Activated CD4-positive, alpha-beta memory T cell treated with anti-CD3 and anti-CD28 coated beads for 36 hours (primary cell): ENCODE results near the gene GAB1. TPM values are rescaled to one million over a fixed set of nuclear protein-coding genes. Genes with fewer than 3 reads are reported as not detected.

Experiments
- CTCF ChIA-PET: fragments of 350-600 bp; sonication (Branson Sonifier 250); formaldehyde crosslinking; loops from one replicate; lab custom pipeline; 2021; ENCODE audit warnings: antibody characterized with exemption, inconsistent platforms; lab: Charles Lee
- POLR2A ChIA-PET: fragments of 350-600 bp; sonication (Branson Sonifier 250); formaldehyde crosslinking; loops from one replicate; lab custom pipeline; 2021; ENCODE audit warnings: antibody characterized with exemption; lab: Charles Lee
- DNase-seq: peaks from one replicate; pipeline ENCODE4 v3.0.0-alpha.2; 2020
- H3K27ac Mint-ChIP-seq: one replicate; pipeline ENCODE4 v1.8.0; 2021; ENCODE audit warnings: mixed read lengths
- H3K27me3 Mint-ChIP-seq: one replicate; pipeline ENCODE4 v1.8.0; 2021; ENCODE audit warnings: mixed read lengths
- H3K36me3 Mint-ChIP-seq: one replicate; pipeline ENCODE4 v1.8.0; 2021; ENCODE audit warnings: mixed read lengths
- H3K4me1 Mint-ChIP-seq: one replicate; pipeline ENCODE4 v1.8.0; 2021; ENCODE audit warnings: low read depth, mixed read lengths
- H3K4me3 Mint-ChIP-seq: one replicate; pipeline ENCODE4 v1.8.0; 2021; ENCODE audit warnings: mild to moderate bottlenecking, mixed read lengths
- H3K9me3 Mint-ChIP-seq: one replicate; pipeline ENCODE4 v1.8.0; 2021; ENCODE audit warnings: mixed read lengths
- intact Hi-C: fragments of 100-400 bp; cut with micrococcal nuclease; formaldehyde crosslinking; loops from one replicate; pipeline ENCODE4 v1.15.1; 2023
- total RNA-seq, 2 experiments: library from RNA; stranded (reverse); gene quantifications; one replicate each; pipeline ENCODE4 v1.2.3, GENCODE V29; 2021

GAB1 gene
- total RNA-seq, 2 experiments from 2014 or later, result 0.34 to 0.45 TPM

DNA sequence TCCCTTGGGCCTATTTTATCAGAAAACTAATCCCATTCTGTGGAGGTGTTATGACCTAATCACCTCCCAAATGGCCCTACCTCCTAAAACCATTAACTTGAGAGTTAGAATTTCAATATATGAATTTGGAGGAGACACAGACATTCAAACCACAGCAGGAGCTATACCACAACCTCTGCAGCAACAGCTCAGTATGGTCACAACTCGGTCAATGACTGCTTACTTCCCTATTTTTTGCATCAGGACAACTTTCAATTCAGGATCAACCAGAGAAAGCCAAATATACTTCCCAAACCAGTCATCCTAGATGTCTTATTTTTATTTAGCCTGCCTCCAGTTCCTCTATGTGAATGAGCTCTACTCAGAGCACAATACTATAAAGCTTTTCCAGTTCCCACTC is 165.6 kb downstream of the GAB1 start:
- DNase-seq, result no peak
- no peaks in the 10 kb centered on the region for H3K36me3 Mint-ChIP-seq
- ChIA-PET POLR2A (no interaction called here), CTCF (no interaction called here)
- H3K4me1 Mint-ChIP-seq, result no peaks in the 10 kb centered on the region
- H3K27ac Mint-ChIP-seq, result no peak overlapping the region
- H3K9me3 Mint-ChIP-seq, result no peaks in the 10 kb centered on the region
- intact Hi-C loops, result no loop called here
- H3K27me3 Mint-ChIP-seq, result no peaks in the 10 kb centered on the region
- H3K4me3 Mint-ChIP-seq, result no peak overlapping the region

DNA sequence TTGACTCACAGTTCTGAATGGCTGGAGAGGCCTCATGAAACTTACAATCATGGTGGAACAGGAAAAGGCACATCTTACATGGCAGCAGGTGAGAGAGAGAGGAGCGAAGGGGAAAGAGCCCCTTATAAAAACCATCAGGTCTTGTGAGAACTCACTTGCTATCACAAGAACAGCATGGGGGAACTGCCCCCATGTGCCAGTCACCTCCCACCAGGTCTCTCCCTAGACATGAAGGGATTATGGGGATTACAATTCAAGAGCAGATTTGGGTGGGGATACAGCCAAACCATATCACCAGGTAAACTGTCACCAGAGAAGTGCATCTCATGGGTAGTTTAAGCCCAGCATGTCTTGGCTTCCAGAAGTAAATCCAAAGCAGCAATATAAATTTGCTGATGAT is 169.4 kb downstream of the GAB1 start:
- intact Hi-C loops, result no loop called here
- Mint-ChIP-seq H3K4me3 (no peak overlapping the region), H3K27me3 (no peaks in the 10 kb centered on the region), H3K27ac (no peak overlapping the region), H3K4me1 (no peaks in the 10 kb centered on the region), H3K9me3 (no peaks in the 10 kb centered on the region), H3K36me3 (no peaks in the 10 kb centered on the region)
- ChIA-PET CTCF (no interaction called here), POLR2A (no interaction called here)
- DNase-seq, result no peak

DNA sequence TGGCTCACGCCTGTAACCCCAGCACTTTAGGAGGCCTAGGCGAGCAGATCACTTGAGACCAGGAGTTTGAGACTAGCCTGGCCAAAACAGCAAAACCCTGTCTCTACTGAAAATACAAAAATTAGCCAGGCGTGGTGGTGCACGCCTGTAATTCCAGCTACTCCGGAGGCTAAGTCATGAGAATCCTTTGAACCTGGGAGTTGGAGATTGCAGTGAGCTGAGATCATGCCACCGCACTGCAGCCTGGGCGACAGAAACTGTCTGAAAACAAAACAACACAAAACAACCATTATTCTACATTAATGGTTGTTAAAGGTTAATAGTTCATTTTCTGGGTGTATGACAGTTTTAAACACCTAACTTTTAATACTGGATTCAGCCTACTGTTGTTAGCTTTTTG is 175.2 kb downstream of the GAB1 start:
- no peak for DNase-seq
- Mint-ChIP-seq H3K4me1 (peaks cover 17% of the 10 kb centered on the region), H3K9me3 (no peaks in the 10 kb centered on the region), H3K27me3 (no peaks in the 10 kb centered on the region), H3K27ac (no peak overlapping the region), H3K36me3 (peaks cover 23% of the 10 kb centered on the region), H3K4me3 (no peak overlapping the region)
- CTCF ChIA-PET, result no interaction called here
- intact Hi-C loops, result loop anchor here (5.0 to 10.0 kb wide), 4 partner anchors 945 to 1227 kb away; no protein-coding TSS in a partner anchor
- POLR2A ChIA-PET, result no interaction called here

DNA sequence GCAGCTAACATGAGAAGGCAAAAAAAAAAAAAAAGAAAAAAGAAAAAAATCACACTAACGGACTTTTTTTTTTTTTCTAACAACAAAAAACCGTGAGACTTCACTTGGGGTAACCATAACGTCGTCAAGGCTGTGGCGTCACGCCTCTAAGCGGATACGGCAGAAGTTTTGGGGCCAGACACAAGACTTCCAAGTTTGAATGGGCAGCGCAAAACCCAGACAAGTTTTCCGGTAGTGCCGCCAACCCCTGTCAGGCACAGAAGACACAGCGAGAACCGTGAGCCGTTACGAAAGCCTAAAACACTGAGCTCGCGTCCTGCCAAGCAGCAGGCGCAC is 176.3 kb downstream of the GAB1 start:
- H3K9me3 Mint-ChIP-seq, result no peaks in the 10 kb centered on the region
- ChIA-PET POLR2A (interaction anchor here (0.6 to 1.1 kb wide), 3 partner anchors 23 to 328 kb away, joined by 3 read pairs; partner anchors contain the start of gene USP38), CTCF (no interaction called here)
- no peaks in the 10 kb centered on the region for H3K27me3 Mint-ChIP-seq
- H3K27ac Mint-ChIP-seq, result peak overlapping the region; percentile 97
- H3K36me3 Mint-ChIP-seq, result peaks cover 29% of the 10 kb centered on the region
- no peak for DNase-seq
- H3K4me1 Mint-ChIP-seq, result peaks cover 25% of the 10 kb centered on the region
- H3K4me3 Mint-ChIP-seq, result peak overlapping the region; percentile 97
- intact Hi-C loops, result loop anchor here (1.0 to 10.0 kb wide), 10 partner anchors 46 to 1667 kb away; partner anchors contain the start of genes ABCE1, ANAPC10, OTUD4 and USP38

- Mint-ChIP-seq H3K9me3 (no peaks in the 10 kb centered on the region), H3K27me3 (no peaks in the 10 kb centered on the region), H3K4me1 (peaks cover 25% of the 10 kb centered on the region), H3K27ac (peak within 1 kb of the TSS; percentile 97), H3K36me3 (peaks cover 29% of the 10 kb centered on the region), H3K4me3 (peak within 1 kb of the TSS; percentile 97)
- ChIA-PET CTCF (interaction anchor here (0.5 kb wide), 1 partner anchor 236 kb away, joined by 3 read pairs; no protein-coding TSS in a partner anchor), POLR2A (interaction anchor here (0.6 to 1.2 kb wide), 7 partner anchors 11 to 329 kb away, joined by 3 to 4 read pairs (median 3); partner anchors contain the start of gene USP38)
- intact Hi-C loops, result loop anchor here (1.0 to 10.0 kb wide), 10 partner anchors 46 to 1667 kb away; partner anchors contain the start of genes ABCE1, ANAPC10, OTUD4 and USP38
- DNase-seq, result peak; percentile 97
Measured at GRCh38 chr4:143513314-143514168, 176.9 kb downstream of the GAB1 start, which contains the start of gene SMARCA5. TSS of gene SMARCA5 (plus strand) at chr4:143513702. CDS start at chr4:143513925, 223 bp downstream.

- Mint-ChIP-seq H3K36me3 (peaks cover 34% of the 10 kb centered on the region), H3K4me3 (peak overlapping the region; percentile 97), H3K27me3 (no peaks in the 10 kb centered on the region), H3K9me3 (no peaks in the 10 kb centered on the region), H3K27ac (peak overlapping the region; percentile 97), H3K4me1 (peaks cover 31% of the 10 kb centered on the region)
- ChIA-PET CTCF (interaction anchor here (0.5 kb wide), 1 partner anchor 235 kb away, joined by 3 read pairs; no protein-coding TSS in a partner anchor), POLR2A (interaction anchor here (0.7 to 1.5 kb wide), 7 partner anchors 10 to 329 kb away, joined by 3 to 4 read pairs (median 3); no protein-coding TSS in a partner anchor)
- intact Hi-C loops, result loop anchor here (5.0 to 10.0 kb wide), 4 partner anchors 947 to 1229 kb away; no protein-coding TSS in a partner anchor
- no peak for DNase-seq
Measured at GRCh38 chr4:143514169-143514495, 177.5 kb downstream of the GAB1 start.

DNA sequence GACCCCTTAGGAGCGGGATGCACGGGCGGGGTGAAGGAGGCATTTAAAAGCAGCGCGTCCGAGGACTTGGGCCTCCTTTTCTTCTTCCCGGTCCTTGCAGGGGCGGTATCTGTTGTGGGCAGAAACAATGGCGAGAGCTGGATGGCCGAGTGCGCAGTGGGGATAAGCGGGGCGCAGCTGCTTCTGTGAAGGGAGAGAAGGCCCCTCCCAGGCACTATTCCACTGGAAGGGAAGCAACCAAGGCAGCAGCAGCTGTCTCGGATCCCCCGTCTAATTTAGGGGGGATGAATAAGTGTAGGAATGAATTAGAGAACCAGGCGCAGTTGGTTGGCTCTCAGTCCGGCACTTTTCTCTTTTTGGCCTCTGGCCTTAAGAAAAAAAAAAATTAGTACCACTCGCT is 177.8 kb downstream of the GAB1 start:
- Mint-ChIP-seq H3K27me3 (no peaks in the 10 kb centered on the region), H3K36me3 (peaks cover 38% of the 10 kb centered on the region), H3K27ac (peak overlapping the region; percentile 97), H3K4me1 (peaks cover 35% of the 10 kb centered on the region), H3K4me3 (peak overlapping the region; percentile 97), H3K9me3 (no peaks in the 10 kb centered on the region)
- intact Hi-C loops, result loop anchor here (5.0 to 10.0 kb wide), 4 partner anchors 947 to 1230 kb away; no protein-coding TSS in a partner anchor
- peak; percentile 37 for DNase-seq
- ChIA-PET CTCF (no interaction called here), POLR2A (interaction anchor here (0.7 to 1.5 kb wide), 6 partner anchors 10 to 600 kb away, joined by 3 to 4 read pairs (median 3); no protein-coding TSS in a partner anchor)

DNA sequence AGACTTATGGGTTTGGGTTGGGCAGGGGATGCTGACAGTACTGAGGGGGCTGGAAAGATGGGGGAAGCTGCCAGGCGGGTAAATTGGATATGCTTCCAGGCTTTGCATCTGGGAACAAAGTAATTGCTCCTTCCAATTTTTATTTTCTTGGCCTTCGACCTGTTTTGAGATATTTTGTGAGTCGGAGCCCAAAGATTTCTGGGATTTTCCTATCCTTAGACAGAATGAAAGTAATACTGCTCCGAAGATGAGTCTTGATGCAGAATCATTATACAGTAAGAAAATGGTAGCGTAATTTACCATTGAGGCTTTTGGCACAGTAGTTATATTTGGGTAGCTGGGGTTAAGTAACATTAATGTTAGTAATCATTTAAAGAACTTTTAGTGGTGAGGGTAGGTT is 178.2 kb downstream of the GAB1 start:
- Mint-ChIP-seq H3K36me3 (peaks cover 42% of the 10 kb centered on the region), H3K4me1 (peaks cover 39% of the 10 kb centered on the region), H3K4me3 (peak overlapping the region; percentile 97), H3K27ac (peak overlapping the region; percentile 97), H3K27me3 (no peaks in the 10 kb centered on the region), H3K9me3 (no peaks in the 10 kb centered on the region)
- ChIA-PET CTCF (no interaction called here), POLR2A (interaction anchor here (0.7 to 1.5 kb wide), 2 partner anchors 31 to 600 kb away, joined by 3 read pairs; no protein-coding TSS in a partner anchor)
- no peak for DNase-seq
- intact Hi-C loops, result loop anchor here (5.0 to 10.0 kb wide), 4 partner anchors 948 to 1230 kb away; no protein-coding TSS in a partner anchor

DNA sequence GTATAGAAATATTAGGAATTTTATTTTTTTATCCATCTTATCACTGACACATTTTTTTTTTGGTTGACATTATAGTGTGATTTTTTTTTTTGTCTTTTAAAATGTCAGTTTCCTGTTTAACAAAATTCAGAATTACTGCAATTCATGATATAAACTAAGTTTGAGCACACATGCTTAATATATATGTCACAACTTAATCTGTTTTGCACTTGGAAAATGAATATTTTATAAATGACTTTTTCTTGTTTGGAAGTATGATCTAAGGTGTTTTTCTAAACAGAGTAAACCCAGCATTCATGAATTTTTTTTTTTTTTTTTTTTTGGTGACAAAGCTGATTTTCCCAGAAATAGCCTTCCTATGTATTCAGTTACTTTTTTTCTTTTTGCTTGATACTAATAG is 179.2 kb downstream of the GAB1 start:
- Mint-ChIP-seq H3K4me3 (peak overlapping the region; percentile 97), H3K9me3 (no peaks in the 10 kb centered on the region), H3K27me3 (no peaks in the 10 kb centered on the region), H3K4me1 (peaks cover 46% of the 10 kb centered on the region), H3K36me3 (peaks cover 47% of the 10 kb centered on the region), H3K27ac (peak overlapping the region; percentile 66)
- intact Hi-C loops, result loop anchor here (10.0 kb wide), 2 partner anchors 1141 to 1231 kb away; no protein-coding TSS in a partner anchor
- DNase-seq, result no peak
- CTCF ChIA-PET, result no interaction called here
- POLR2A ChIA-PET, result no interaction called here

GRCh38 chr4:143517764-143518163 is 181.1 kb downstream of the GAB1 start:
- Mint-ChIP-seq H3K27me3 (no peaks in the 10 kb centered on the region), H3K36me3 (peaks cover 57% of the 10 kb centered on the region)

More at GRCh38 chr4:143517764-143518163, 181.1 kb downstream of the GAB1 start:
- intact Hi-C loops, result loop anchor here (10.0 kb wide), 2 partner anchors 1143 to 1233 kb away; no protein-coding TSS in a partner anchor
- no peak overlapping the region for H3K4me3 Mint-ChIP-seq
- H3K27ac Mint-ChIP-seq, result no peak overlapping the region
- peaks cover 57% of the 10 kb centered on the region for H3K4me1 Mint-ChIP-seq
- no peaks in the 10 kb centered on the region for H3K9me3 Mint-ChIP-seq
- ChIA-PET CTCF (no interaction called here), POLR2A (no interaction called here)
- no peak for DNase-seq
